Mesothelial cell of epicardium (in vitro differentiated cells): Measurements from ENCODE around the gene PPP2R5E. TPM values are rescaled to one million over a fixed set of nuclear protein-coding genes. Genes with fewer than 3 reads are reported as not detected.
A peak's percentile ranks its signal among the peaks of the same experiment; 100 is the strongest.

ENCODE experiments used
- DNase-seq, 2 experiments: peaks; one replicate each; pipeline ENCODE4 v3.0.0; 2021; ENCODE audit warnings: low spot score in 2 of 2; ENCODE audit not compliant: unreplicated experiment in 2 of 2
- H3K27ac Mint-ChIP-seq: 2 replicates; pipeline ENCODE4 v1.8.0; 2021; ENCODE audit warnings: mixed read lengths
- H3K27me3 Mint-ChIP-seq: 2 replicates; pipeline ENCODE4 v1.8.0; 2021; ENCODE audit warnings: low read depth, mixed read lengths
- H3K36me3 Mint-ChIP-seq: 2 replicates; pipeline ENCODE4 v1.8.0; 2021; ENCODE audit warnings: mixed read lengths
- H3K4me1 Mint-ChIP-seq: 2 replicates; pipeline ENCODE4 v1.8.0; 2021; ENCODE audit warnings: mixed read lengths
- H3K4me3 Mint-ChIP-seq: 2 replicates; pipeline ENCODE4 v1.8.0; 2021; ENCODE audit warnings: mild to moderate bottlenecking, moderate library complexity, mixed read lengths
- H3K9me3 Mint-ChIP-seq: 2 replicates; pipeline ENCODE4 v1.8.0; 2021; ENCODE audit warnings: mixed read lengths
- CTCF ChIP-seq: fragments of 200-600 bp; sonication (generic); IDR thresholded peaks from one replicate; pipeline ENCODE4 v1.5.0; 2021; ENCODE audit warnings: antibody characterized with exemption; ENCODE audit not compliant: unreplicated experiment
- total RNA-seq: library from RNA; stranded (reverse); gene quantifications from 3 replicates; pipeline ENCODE4 v1.2.1, GENCODE V29; 2021

Gene PPP2R5E
- total RNA-seq, 1 donor from 2014 or later: 58.2 TPM

- TF ChIP-seq CTCF: no peak
- H3K4me1 Mint-ChIP-seq: peaks cover 72% of the 10 kb centered on the region
- peak; percentile 25 to 66 for DNase-seq
- no peak overlapping the region for H3K4me3 Mint-ChIP-seq
- no peaks in the 10 kb centered on the region for H3K9me3 Mint-ChIP-seq
- peaks cover 5% of the 10 kb centered on the region for H3K36me3 Mint-ChIP-seq
- H3K27me3 Mint-ChIP-seq: no peaks in the 10 kb centered on the region
- peak overlapping the region; percentile 87 for H3K27ac Mint-ChIP-seq
Observed at GRCh38 chr14:63438065-63438757, 105.0 kb downstream of the PPP2R5E start.

- Mint-ChIP-seq H3K27me3 (no peaks in the 10 kb centered on the region), H3K36me3 (peaks cover 5% of the 10 kb centered on the region), H3K4me3 (no peak overlapping the region), H3K27ac (peak overlapping the region; percentile 87), H3K4me1 (peaks cover 69% of the 10 kb centered on the region), H3K9me3 (no peaks in the 10 kb centered on the region)
- TF ChIP-seq CTCF: no peak
- DNase-seq: no peak
Observed at GRCh38 chr14:63436286-63437098, 106.7 kb downstream of the PPP2R5E start.

GRCh38 chr14:63435838-63436237 lies 107.3 kb downstream of the PPP2R5E start:
- Mint-ChIP-seq H3K27me3 (no peaks in the 10 kb centered on the region), H3K4me1 (peaks cover 65% of the 10 kb centered on the region), H3K27ac (peak overlapping the region; percentile 31), H3K9me3 (no peaks in the 10 kb centered on the region), H3K4me3 (no peak overlapping the region), H3K36me3 (no peaks in the 10 kb centered on the region)
- no peak for DNase-seq
- no peak for TF ChIP-seq CTCF

- Mint-ChIP-seq H3K4me3 (no peak overlapping the region), H3K9me3 (no peaks in the 10 kb centered on the region), H3K27ac (peak overlapping the region; percentile 31), H3K27me3 (no peaks in the 10 kb centered on the region), H3K36me3 (no peaks in the 10 kb centered on the region), H3K4me1 (peaks cover 64% of the 10 kb centered on the region)
- TF ChIP-seq CTCF: no peak
- DNase-seq: no peak
Observed at GRCh38 chr14:63435204-63435603, 108.0 kb downstream of the PPP2R5E start.

GRCh38 chr14:63432888-63433552 lies 110.2 kb downstream of the PPP2R5E start:
- Mint-ChIP-seq H3K27me3 (no peaks in the 10 kb centered on the region), H3K27ac (peak overlapping the region; percentile 31)
- no peak for TF ChIP-seq CTCF

More at GRCh38 chr14:63432888-63433552, 110.2 kb downstream of the PPP2R5E start:
- Mint-ChIP-seq H3K4me1 (peaks cover 51% of the 10 kb centered on the region), H3K36me3 (no peaks in the 10 kb centered on the region), H3K4me3 (no peak overlapping the region), H3K9me3 (no peaks in the 10 kb centered on the region)
- DNase-seq: no peak
